Hepatocyte (in vitro differentiated cells): ENCODE measurements around the gene ASB6.

Experiments
- CTCF ChIP-seq: fragments of 200-600 bp; sonication (generic); IDR thresholded peaks from 2 replicates; pipeline ENCODE4 v1.5.1; 2016; ENCODE audit warnings: antibody characterized with exemption, mild to moderate bottlenecking; ENCODE audit not compliant: poor library complexity
- EZH2 ChIP-seq: fragments of 200-600 bp; sonication (generic); IDR thresholded peaks from 2 replicates; pipeline ENCODE4 v1.6.1; 2016; ENCODE audit warnings: antibody characterized with exemption, mild to moderate bottlenecking, borderline replicate concordance
- EZH2phosphoT487 ChIP-seq: fragments of 200-600 bp; sonication (generic); IDR thresholded peaks from one replicate; pipeline ENCODE4 v1.6.1; 2018; ENCODE audit warnings: antibody characterized with exemption, mild to moderate bottlenecking, low read depth, moderate library complexity; ENCODE audit not compliant: unreplicated experiment, severe bottlenecking

GRCh38 chr9:129611307-129611800 is 30.6 kb downstream of the ASB6 start:
- no peak for TF ChIP-seq CTCF
- TF ChIP-seq EZH2 = no peak
- no peak for TF ChIP-seq EZH2phosphoT487
